ENCODE measurements around the gene C9orf78. TPM values are rescaled to one million over a fixed set of nuclear protein-coding genes. Genes with fewer than 3 reads are reported as not detected.
A peak's percentile ranks its signal among the peaks of the same experiment; 100 is the strongest.

C9orf78 gene
- total and polyA plus RNA-seq, 9 of the 15 experiments (the other 6 are each of a cell fraction or from before 2014, with no cell fraction given): 94.6 to 266 (median 202) TPM

DNA sequence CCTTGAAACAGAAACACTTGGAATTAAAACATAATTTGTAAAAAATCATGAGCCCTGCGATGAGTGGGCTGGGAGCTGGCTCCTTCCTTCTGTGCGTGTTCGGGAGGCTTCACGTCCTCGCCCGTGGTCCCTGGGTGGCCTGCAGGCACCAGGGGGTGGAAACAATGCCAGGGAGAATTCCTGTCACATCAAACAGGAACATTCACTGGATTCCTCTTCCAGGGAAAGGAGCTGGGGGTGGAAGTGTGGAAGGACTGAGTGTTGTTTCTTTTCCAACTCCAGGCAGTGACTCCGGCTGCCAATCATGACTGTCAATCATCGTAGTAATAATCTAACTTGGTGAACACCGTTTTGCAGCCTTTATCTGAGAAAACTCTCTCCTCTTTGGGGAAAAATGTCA is 21.4 kb downstream of the C9orf78 start:
- Histone ChIP-seq H3K4me2 (ENCODE audit: insufficient read depth, low read length) (no peak overlapping the region), H3K79me2 (ENCODE audit: control insufficient read depth, insufficient read depth, low read length) (no peaks in the 10 kb centered on the region), H3K27ac (ENCODE audit: extremely low read depth, low read depth, low read length) (no peak overlapping the region), H3K36me3 (ENCODE audit: control insufficient read depth, insufficient read depth, low read length) (peaks cover 90% of the 10 kb centered on the region), H3K9me3 (replicated peaks; ENCODE audit: control insufficient read depth, insufficient read depth, low read depth, low read length) (no peaks in the 10 kb centered on the region), H3K9ac (ENCODE audit: insufficient read depth in 1 of 2, low read depth in 2 of 2, low read length in 2 of 2) (no peak overlapping the region), H3K9me1 (ENCODE audit: control insufficient read depth, insufficient read depth, low read length) (peaks cover 6% of the 10 kb centered on the region), H3K4me3 (no peak overlapping the region), H4K20me1 (replicated peaks; ENCODE audit: control insufficient read depth, insufficient read depth, low read length) (peaks cover 8% of the 10 kb centered on the region), H3K4me1 (replicated peaks in 1 of 2; ENCODE audit: control insufficient read depth in 2 of 2, insufficient read depth in 2 of 2, low read length in 2 of 2) (peaks cover 4 to 17% of the 10 kb centered on the region in 2 experiments; a peak in 3 of 5 replicates), H2AFZ (ENCODE audit: low read depth, low read length) (no peak overlapping the region), H3K27me3 (ENCODE audit: control insufficient read depth in 2 of 2, insufficient read depth in 2 of 2, low read length in 2 of 2) (no peaks in the 10 kb centered on the region)
- in situ Hi-C loops (cut with MboI) (no loop called here), intact Hi-C loops (cut with micrococcal nuclease) (no loop called here)
- DNase-seq (ENCODE audit: extremely low read depth in 1 of 4, low spot score in 3 of 4): no peak
- ATAC-seq: no peak
- ChIA-PET CTCF (ENCODE audit: low intra/inter-chr PET ratio) (no interaction called here), POLR2A (interaction anchor here (0.6 to 5.8 kb wide), 6 partner anchors 9 to 502 kb away, joined by 3 to 49 read pairs (median 4); partner anchors contain the start of gene TOR1A)
- no peak for FAIRE-seq
- BruUV-seq (replicated peaks): TSS peak; percentile 36
- 83% methylated on average over 9 of the region's 9 CpGs for WGBS (ENCODE audit: insufficient coverage, low coverage, missing lambda C conversion rate)
- TF ChIP-seq ZNF766 (CRISPR knock-in tag; conservative IDR thresholded peaks at IDR 0.05) (no peak), ZBTB40 (IDR thresholded peaks at IDR 0.05) (peak; percentile 4; the same call in 1 of the 2 replicates), ZBTB40 (CRISPR knock-in tag; IDR thresholded peaks at IDR 0.05) (no peak), RBM39 (optimal IDR thresholded peaks at IDR 0.05; ENCODE audit: low read depth, low read length) (no peak), GTF2A2 (tag; IDR thresholded peaks at IDR 0.05) (no peak), SUPT5H (IDR thresholded peaks at IDR 0.05) (no peak)
- TF ChIP-seq, protein P1, sequence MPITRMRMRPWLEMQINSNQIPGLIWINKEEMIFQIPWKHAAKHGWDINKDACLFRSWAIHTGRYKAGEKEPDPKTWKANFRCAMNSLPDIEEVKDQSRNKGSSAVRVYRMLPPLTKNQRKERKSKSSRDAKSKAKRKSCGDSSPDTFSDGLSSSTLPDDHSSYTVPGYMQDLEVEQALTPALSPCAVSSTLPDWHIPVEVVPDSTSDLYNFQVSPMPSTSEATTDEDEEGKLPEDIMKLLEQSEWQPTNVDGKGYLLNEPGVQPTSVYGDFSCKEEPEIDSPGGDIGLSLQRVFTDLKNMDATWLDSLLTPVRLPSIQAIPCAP (CRISPR knock-in tag; IDR thresholded peaks at IDR 0.05; ENCODE audit: borderline replicate concordance): no peak
- TF ChIP-seq, protein P2, sequence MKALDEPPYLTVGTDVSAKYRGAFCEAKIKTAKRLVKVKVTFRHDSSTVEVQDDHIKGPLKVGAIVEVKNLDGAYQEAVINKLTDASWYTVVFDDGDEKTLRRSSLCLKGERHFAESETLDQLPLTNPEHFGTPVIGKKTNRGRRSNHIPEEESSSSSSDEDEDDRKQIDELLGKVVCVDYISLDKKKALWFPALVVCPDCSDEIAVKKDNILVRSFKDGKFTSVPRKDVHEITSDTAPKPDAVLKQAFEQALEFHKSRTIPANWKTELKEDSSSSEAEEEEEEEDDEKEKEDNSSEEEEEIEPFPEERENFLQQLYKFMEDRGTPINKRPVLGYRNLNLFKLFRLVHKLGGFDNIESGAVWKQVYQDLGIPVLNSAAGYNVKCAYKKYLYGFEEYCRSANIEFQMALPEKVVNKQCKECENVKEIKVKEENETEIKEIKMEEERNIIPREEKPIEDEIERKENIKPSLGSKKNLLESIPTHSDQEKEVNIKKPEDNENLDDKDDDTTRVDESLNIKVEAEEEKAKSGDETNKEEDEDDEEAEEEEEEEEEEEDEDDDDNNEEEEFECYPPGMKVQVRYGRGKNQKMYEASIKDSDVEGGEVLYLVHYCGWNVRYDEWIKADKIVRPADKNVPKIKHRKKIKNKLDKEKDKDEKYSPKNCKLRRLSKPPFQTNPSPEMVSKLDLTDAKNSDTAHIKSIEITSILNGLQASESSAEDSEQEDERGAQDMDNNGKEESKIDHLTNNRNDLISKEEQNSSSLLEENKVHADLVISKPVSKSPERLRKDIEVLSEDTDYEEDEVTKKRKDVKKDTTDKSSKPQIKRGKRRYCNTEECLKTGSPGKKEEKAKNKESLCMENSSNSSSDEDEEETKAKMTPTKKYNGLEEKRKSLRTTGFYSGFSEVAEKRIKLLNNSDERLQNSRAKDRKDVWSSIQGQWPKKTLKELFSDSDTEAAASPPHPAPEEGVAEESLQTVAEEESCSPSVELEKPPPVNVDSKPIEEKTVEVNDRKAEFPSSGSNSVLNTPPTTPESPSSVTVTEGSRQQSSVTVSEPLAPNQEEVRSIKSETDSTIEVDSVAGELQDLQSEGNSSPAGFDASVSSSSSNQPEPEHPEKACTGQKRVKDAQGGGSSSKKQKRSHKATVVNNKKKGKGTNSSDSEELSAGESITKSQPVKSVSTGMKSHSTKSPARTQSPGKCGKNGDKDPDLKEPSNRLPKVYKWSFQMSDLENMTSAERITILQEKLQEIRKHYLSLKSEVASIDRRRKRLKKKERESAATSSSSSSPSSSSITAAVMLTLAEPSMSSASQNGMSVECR (CRISPR knock-in tag; IDR thresholded peaks at IDR 0.05): no peak
